Raji (cell line): ENCODE measurements around the gene ZBTB46.

Experiments used
- POLR2A ChIP-seq: IDR thresholded peaks from 2 replicates; pipeline ENCODE4 v1.6.1; 2011; ENCODE audit warnings: low read depth, low read length, control low read depth; ENCODE audit not compliant: insufficient read depth

ZBTB46 gene

GRCh38 chr20:63847237-63848002 lies 16.4 kb upstream of the ZBTB46 start:
- no peak for TF ChIP-seq POLR2A

GRCh38 chr20:63846888-63847236 lies 15.8 kb upstream of the ZBTB46 start:
- no peak for TF ChIP-seq POLR2A

GRCh38 chr20:63846128-63846771 lies 15.2 kb upstream of the ZBTB46 start:
- no peak for TF ChIP-seq POLR2A

GRCh38 chr20:63844511-63844991 lies 13.5 kb upstream of the ZBTB46 start:
- TF ChIP-seq POLR2A, result no peak

- no peak for TF ChIP-seq POLR2A
These were observed 12.7 kb upstream of the ZBTB46 start for GRCh38 chr20:63843778-63844177.

GRCh38 chr20:63843222-63843621 lies 12.2 kb upstream of the ZBTB46 start:
- no peak for TF ChIP-seq POLR2A

GRCh38 chr20:63842258-63842657 lies 11.2 kb upstream of the ZBTB46 start:
- TF ChIP-seq POLR2A, result no peak

GRCh38 chr20:63840405-63840828 lies 9.4 kb upstream of the ZBTB46 start:
- no peak for TF ChIP-seq POLR2A

GRCh38 chr20:63839620-63840019 lies 8.6 kb upstream of the ZBTB46 start:
- no peak for TF ChIP-seq POLR2A

- no peak for TF ChIP-seq POLR2A
These were observed 6.4 kb upstream of the ZBTB46 start for GRCh38 chr20:63837479-63837878.

GRCh38 chr20:63836458-63837344 lies 5.6 kb upstream of the ZBTB46 start:
- no peak for TF ChIP-seq POLR2A

GRCh38 chr20:63835021-63835858 lies 4.2 kb upstream of the ZBTB46 start:
- no peak for TF ChIP-seq POLR2A

GRCh38 chr20:63834491-63834880 lies 3.4 kb upstream of the ZBTB46 start:
- TF ChIP-seq POLR2A, result no peak

GRCh38 chr20:63833776-63834490 lies 2.9 kb upstream of the ZBTB46 start:
- TF ChIP-seq POLR2A, result no peak

- TF ChIP-seq POLR2A, result no peak
These were observed 1.1 kb upstream of the ZBTB46 start for GRCh38 chr20:63831993-63832686.
